Retina (tissue), 1 donor: ENCODE results near the gene PRSS56.
"Not testable (repeated sequence)": the region's sequence is repeated elsewhere in the genome, so short reads cannot be mapped to it uniquely, and the experiment has no call there.

Experiments
- DNase-seq: peaks from one replicate; pipeline ENCODE4 v3.0.0-alpha.2; 2016

The PRSS56 gene

DNA sequence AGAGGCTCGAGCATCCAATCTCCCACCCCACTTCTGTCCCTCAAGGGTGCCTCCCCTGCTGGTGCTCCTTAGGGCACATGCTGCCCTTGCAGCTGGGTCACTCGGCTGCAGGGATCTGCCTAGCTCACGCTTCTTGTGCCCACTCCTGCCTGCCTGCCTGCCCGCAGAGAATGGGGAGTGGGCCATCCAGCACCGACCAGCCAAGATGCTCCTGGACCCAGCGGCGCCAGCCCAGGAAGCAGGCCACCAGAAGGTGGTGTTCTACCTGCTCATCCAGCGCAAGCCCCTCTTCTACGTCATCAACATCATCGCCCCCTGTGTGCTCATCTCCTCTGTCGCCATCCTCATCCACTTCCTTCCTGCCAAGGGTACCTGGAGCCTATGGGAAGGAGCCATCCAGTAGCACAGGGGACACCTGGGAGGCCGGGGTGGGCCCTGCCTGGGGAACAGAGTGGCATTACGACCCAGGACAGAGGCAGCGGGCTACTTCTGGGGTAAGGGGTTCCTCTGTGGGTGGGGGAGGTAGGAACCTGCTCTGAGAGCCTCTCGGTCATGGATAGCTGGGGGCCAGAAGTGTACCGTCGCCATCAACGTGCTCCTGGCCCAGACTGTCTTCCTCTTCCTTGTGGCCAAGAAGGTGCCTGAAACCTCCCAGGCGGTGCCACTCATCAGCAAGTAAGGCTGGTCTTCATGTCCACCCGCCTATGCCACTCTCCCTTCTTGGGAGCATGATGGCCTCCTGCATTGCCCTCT, 22.7 kb downstream of the PRSS56 start:
- no peak for DNase-seq

- no peak for DNase-seq
Measured at GRCh38 chr2:232543491-232543890, 23.3 kb downstream of the PRSS56 start.

DNA sequence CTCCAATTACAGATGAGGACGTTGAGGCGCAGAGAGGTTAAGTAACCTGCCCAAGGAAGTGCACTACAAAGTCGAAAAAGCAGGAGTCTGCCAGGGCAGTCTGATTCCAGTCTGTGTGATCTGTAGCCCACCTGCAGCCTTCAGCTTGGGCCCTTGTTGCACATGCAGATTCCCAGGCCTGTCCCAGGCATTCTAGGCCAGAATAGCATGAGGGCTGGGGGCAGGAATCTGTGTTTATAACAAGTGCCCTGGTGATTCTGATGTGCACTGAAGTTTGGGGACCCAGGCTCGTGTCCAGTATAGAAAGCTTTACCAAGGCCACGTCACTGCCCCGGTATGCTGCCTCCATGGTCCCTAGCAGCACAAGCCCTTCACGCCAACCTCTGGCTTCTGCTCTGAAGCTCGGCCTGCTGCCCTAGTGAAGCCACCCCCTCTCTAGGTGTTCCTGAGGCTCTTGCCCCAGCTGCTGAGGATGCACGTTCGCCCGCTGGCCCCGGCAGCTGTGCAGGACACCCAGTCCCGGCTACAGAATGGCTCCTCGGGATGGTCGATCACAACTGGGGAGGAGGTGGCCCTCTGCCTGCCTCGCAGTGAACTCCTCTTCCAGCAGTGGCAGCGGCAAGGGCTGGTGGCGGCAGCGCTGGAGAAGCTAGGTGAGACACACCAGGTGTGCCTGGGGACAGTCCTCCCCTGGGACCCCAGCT, 23.9 kb downstream of the PRSS56 start:
- DNase-seq: no peak

DNA sequence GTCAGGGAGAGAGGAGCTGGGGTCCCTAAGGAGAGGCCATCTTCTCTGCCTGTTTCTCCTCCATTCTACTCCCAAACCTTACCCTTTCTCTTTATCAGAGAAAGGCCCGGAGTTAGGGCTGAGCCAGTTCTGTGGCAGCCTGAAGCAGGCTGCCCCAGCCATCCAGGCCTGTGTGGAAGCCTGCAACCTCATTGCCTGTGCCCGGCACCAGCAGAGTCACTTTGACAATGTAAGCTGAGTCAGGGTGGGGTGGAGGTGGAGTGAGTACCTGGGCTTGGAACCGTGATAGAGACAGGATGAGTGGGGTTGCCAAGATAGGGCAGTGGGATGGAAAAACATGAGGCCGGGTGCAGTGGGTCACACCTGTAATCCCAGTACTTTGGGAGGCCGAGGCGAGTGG, 24.5 kb downstream of the PRSS56 start:
- DNase-seq: no peak

- no peak for DNase-seq
Measured at GRCh38 chr2:232545511-232546375, 25.6 kb downstream of the PRSS56 start.

GRCh38 chr2:232547991-232548390, 27.8 kb downstream of the PRSS56 start:
- no peak for DNase-seq

DNA sequence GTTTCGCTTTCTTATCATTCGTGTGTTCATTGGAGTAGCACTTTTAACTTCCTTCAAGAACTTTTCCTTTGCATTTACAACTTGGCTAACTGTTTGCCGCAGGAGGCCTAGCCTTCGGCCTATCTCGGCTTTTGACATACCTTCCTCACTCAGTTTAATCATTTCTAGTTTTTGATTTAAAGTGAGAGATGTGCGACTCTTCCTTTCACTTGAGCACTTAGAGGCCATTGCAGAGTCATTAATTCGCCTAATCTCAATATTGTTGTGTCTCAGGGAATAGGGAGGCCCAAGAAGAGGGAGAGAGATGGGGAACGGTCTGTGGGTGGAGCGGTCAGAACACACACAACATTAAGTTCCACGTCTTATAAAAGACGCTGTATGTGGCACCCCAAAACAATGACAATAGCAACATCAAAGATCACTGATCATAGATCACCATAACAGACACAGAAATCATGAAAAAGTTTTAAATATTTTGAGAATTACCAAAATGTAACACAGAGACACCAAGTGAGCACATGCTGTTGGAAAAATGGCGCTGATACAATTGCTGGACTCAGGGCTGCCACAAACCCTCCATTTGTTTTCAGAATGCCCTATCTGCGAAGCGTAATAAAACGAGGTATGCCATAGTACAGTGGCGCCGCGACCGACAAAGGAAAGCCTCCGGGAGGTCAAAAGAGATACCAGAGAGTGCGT, 29.6 kb downstream of the PRSS56 start:
- DNase-seq: no peak

DNA sequence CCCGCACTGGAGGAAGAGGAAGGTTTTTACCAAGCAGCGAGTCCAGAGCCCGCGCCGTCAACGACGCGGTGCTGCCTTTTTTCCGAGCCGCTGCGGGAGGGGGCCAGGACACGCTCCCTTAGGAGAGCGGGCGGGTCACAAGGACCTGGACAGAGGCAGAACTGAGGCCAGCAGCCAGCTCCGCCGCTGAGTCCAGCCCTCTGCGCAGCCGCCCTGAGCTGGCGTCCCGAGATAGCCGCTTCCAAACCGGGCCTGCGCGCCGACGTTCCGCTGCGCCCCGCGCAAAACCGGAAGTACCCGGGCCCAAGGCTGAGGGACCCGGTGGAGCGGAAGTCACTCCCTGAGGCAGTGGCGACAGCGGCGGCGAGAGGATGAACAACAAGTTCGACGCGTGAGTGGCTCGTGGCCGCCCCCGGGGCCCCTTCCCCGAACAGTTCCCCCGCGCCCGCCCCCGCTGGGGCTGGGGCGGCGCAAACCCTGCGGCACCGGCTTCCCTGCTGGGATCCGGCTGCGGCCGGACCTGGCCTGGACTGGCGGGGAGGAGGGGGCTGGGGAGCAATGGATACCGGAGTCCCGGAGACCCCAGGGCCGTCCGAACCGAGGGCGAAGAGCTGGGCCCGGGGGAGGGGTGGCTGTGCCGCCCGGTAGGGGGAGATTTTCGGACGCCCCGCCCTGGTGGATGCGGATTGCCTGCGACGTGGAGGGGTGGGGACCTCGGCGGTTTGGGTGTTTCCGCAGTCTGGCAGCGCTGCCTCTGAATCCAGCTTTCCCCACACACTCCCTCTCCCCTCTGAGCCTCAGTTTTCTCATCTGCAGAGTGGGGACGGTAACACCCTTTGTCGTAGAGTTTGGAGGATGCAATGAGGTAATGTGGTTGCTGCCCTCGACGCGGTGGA, 30.4 kb downstream of the PRSS56 start, which contains the start of the genes EIF4E2 and TIGD1:
Gene EIF4E2, plus strand, starts transcription at position 336 of the 896 bp plus-strand sequence. Its CDS starts 36 bp downstream, at position 372.
Gene TIGD1, minus strand, starts transcription at position 204 of the 896 bp plus-strand sequence. CDS start 675 bp downstream, outside the sequence.
- DNase-seq: peak; percentile 95

GRCh38 chr2:232551250-232551638, 31.1 kb downstream of the PRSS56 start:
- DNase-seq: no peak

DNA sequence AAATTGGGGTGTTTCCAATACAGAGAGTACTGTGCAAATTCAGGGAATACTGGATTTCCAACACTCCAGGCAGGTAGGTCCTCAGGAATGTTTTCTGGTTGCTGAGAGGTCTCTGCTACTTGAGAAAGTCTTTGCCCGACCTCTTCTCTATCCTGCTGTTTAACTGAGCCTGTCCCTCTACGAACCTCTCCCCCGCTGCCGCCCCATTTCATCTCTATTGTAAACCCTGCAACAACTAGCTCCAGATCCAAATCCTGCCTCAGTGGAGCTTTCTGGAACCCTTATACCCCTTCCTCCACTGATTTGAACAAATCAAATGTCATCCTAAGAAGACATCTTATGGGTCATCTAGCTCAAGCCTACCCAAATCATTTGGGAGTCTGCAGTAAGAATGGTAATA, 31.6 kb downstream of the PRSS56 start:
- no peak for DNase-seq

DNA sequence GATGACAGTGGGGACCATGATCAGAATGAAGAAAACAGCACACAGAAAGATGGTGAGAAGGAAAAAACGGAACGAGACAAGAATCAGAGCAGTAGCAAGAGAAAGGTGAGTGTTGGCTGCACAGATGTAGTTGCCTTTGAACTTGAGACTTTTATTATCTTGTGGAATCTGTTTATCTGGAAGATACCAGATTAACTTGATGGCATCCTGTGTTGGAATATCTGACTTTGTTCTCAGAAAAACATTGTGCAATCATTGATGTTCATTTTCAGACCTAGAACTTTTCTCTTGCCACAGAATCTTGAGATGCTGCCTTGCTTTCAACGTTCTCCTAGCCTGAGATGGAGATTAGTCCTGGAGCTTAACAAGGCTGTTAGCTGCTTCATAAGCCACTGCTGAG, 36.2 kb downstream of the PRSS56 start:
- DNase-seq: no peak

GRCh38 chr2:232562515-232563151, 42.4 kb downstream of the PRSS56 start:
- no peak for DNase-seq

- DNase-seq: no peak
Measured at GRCh38 chr2:232563580-232563979, 43.4 kb downstream of the PRSS56 start.

GRCh38 chr2:232567721-232568120, 47.5 kb downstream of the PRSS56 start:
- no peak for DNase-seq

- DNase-seq: no peak
Measured at GRCh38 chr2:232568161-232568560, 48.0 kb downstream of the PRSS56 start.

- no peak for DNase-seq
Measured at GRCh38 chr2:232569541-232569940, 49.4 kb downstream of the PRSS56 start.

- DNase-seq: not testable (repeated sequence)
Measured at GRCh38 chr2:232570481-232570880, 50.3 kb downstream of the PRSS56 start.

DNA sequence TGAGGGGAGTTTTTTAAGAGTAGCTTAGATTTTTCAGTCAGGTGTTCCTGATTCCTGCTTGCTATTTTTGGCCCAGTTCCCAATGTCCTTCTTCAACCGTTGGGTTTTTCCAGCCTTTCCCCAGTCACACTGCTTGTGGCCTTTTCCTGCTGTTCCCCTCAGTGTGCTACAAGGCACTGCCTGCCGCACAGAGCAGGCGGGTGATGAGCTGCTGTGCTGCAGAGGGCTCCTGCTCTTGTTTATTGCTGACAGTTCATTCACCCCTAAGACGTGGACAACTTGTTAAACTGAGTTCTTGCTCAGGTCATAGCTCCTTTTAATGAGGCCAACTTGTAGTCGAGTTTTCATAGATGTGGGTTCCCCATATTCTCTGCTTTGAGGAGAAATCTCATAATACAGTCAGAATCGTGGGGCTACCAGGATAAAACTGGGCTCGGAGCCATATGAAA, 50.9 kb downstream of the PRSS56 start:
- DNase-seq: no peak

GRCh38 chr2:232573042-232573441, 52.9 kb downstream of the PRSS56 start:
- no peak for DNase-seq

DNA sequence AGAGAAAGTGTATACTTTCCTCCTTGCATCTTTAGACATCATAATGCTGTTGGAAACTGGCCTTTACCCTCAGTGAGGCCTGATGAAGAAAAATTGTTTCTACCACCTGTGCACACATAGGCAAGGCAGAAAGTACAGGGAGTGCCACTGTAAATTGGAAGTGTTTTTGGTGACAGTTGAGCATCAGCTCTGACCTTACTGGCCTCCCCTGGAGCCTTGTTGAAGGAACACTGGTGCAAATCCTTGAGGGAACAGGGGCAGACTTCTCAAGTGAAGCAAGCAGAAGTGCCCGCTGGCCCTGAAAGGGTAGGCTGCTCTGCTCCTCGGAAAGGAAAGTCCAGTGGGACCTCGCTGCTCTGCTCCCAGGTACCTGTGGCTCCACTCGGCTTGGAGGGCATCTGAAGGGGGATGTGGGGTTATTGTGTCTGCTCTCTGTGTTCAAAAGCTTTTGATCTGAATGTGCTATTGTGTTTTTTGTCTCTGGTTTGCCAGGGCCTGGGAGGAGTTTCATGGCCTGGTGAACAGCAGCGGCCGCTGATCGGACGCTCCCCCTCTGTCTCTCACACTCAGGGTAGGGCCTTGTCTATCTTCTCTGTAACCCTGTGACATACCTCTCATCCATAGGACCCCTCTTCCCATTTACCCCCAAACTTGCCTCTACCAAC, 53.7 kb downstream of the PRSS56 start:
- no peak for DNase-seq
